Measurements from ENCODE around the gene IL16.

The IL16 gene

GRCh38 chr15:81175496-81175895, 21.2 kb upstream of the IL16 start:
- TF ChIP-seq, protein P1, sequence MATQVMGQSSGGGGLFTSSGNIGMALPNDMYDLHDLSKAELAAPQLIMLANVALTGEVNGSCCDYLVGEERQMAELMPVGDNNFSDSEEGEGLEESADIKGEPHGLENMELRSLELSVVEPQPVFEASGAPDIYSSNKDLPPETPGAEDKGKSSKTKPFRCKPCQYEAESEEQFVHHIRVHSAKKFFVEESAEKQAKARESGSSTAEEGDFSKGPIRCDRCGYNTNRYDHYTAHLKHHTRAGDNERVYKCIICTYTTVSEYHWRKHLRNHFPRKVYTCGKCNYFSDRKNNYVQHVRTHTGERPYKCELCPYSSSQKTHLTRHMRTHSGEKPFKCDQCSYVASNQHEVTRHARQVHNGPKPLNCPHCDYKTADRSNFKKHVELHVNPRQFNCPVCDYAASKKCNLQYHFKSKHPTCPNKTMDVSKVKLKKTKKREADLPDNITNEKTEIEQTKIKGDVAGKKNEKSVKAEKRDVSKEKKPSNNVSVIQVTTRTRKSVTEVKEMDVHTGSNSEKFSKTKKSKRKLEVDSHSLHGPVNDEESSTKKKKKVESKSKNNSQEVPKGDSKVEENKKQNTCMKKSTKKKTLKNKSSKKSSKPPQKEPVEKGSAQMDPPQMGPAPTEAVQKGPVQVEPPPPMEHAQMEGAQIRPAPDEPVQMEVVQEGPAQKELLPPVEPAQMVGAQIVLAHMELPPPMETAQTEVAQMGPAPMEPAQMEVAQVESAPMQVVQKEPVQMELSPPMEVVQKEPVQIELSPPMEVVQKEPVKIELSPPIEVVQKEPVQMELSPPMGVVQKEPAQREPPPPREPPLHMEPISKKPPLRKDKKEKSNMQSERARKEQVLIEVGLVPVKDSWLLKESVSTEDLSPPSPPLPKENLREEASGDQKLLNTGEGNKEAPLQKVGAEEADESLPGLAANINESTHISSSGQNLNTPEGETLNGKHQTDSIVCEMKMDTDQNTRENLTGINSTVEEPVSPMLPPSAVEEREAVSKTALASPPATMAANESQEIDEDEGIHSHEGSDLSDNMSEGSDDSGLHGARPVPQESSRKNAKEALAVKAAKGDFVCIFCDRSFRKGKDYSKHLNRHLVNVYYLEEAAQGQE (IDR thresholded peaks at IDR 0.05; ENCODE audit: insufficient read depth in 1 of 2, low read depth in 2 of 2, low read length in 2 of 2): no peak
- TF ChIP-seq TAF1 (IDR thresholded peaks at IDR 0.05; ENCODE audit: borderline replicate concordance, insufficient read depth, low read length) (no peak), POLR2AphosphoS5 (IDR thresholded peaks at IDR 0.05; ENCODE audit: low read depth, low read length) (no peak), FOXP2 (optimal IDR thresholded peaks at IDR 0.05; ENCODE audit: borderline replicate concordance, extremely low read depth, extremely low read length, insufficient read depth) (no peak), SIN3A (IDR thresholded peaks at IDR 0.05; ENCODE audit: borderline replicate concordance, insufficient read depth, low read length) (no peak)

GRCh38 chr15:81176291-81176893, 20.3 kb upstream of the IL16 start:
- TF ChIP-seq FOXP2 (optimal IDR thresholded peaks at IDR 0.05; ENCODE audit: borderline replicate concordance, extremely low read depth, extremely low read length, insufficient read depth) (no peak), TAF1 (IDR thresholded peaks at IDR 0.05; ENCODE audit: borderline replicate concordance, insufficient read depth, low read length) (no peak), SIN3A (IDR thresholded peaks at IDR 0.05; ENCODE audit: borderline replicate concordance, insufficient read depth, low read length) (no peak), POLR2AphosphoS5 (IDR thresholded peaks at IDR 0.05; ENCODE audit: low read depth, low read length) (no peak)
- TF ChIP-seq, protein P1 (IDR thresholded peaks at IDR 0.05; ENCODE audit: insufficient read depth in 1 of 2, low read depth in 2 of 2, low read length in 2 of 2): no peak

GRCh38 chr15:81178365-81178764, 18.3 kb upstream of the IL16 start:
- TF ChIP-seq SIN3A (IDR thresholded peaks at IDR 0.05; ENCODE audit: borderline replicate concordance, insufficient read depth, low read length) (no peak), POLR2AphosphoS5 (IDR thresholded peaks at IDR 0.05; ENCODE audit: low read depth, low read length) (no peak), FOXP2 (optimal IDR thresholded peaks at IDR 0.05; ENCODE audit: borderline replicate concordance, extremely low read depth, extremely low read length, insufficient read depth) (no peak), TAF1 (IDR thresholded peaks at IDR 0.05; ENCODE audit: borderline replicate concordance, insufficient read depth, low read length) (no peak)
- TF ChIP-seq, protein P1 (IDR thresholded peaks at IDR 0.05; ENCODE audit: insufficient read depth in 1 of 2, low read depth in 2 of 2, low read length in 2 of 2): no peak

DNA sequence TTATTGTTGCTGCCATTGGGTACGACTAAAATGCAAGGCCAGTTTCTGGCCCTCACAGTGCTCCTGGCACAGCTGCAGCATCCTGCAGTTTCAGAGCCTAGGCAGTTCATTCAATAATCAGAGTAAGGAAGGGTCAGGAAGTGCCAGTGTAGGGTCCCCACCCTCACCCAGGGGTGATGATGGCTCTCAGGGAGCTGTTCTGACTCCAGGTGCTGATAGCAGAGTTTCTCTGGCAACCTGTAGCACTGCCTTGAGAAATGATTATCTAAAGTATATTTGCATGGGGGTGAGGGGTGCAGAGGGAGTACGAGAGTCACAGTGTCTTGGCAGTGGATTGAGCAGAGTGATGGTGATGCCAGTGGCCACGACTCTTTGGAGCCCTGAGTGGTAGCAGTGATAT, 15.5 kb upstream of the IL16 start:
- no peak for TF ChIP-seq TAF1 (IDR thresholded peaks at IDR 0.05; ENCODE audit: borderline replicate concordance, insufficient read depth, low read length)
- TF ChIP-seq, protein P1 (IDR thresholded peaks at IDR 0.05; ENCODE audit: insufficient read depth in 1 of 2, low read depth in 2 of 2, low read length in 2 of 2): peak in 1 of 2 experiments; percentile 55; a peak in 1 of 4 replicates
- no peak for TF ChIP-seq POLR2AphosphoS5 (IDR thresholded peaks at IDR 0.05; ENCODE audit: low read depth, low read length)
- TF ChIP-seq SIN3A (IDR thresholded peaks at IDR 0.05; ENCODE audit: borderline replicate concordance, insufficient read depth, low read length): no peak
- TF ChIP-seq FOXP2 (optimal IDR thresholded peaks at IDR 0.05; ENCODE audit: borderline replicate concordance, extremely low read depth, extremely low read length, insufficient read depth): no peak
